Cerebellar cortex (tissue), 1 donor: Measurements from ENCODE around the gene MACF1.
A peak's percentile ranks its signal among the peaks of the same experiment; 100 is the strongest.
"Not testable (repeated sequence)": the region's sequence is repeated elsewhere in the genome, so short reads cannot be mapped to it uniquely, and the experiment has no call there.

Experiments
- DNase-seq: peaks from one replicate; pipeline ENCODE4 v3.0.0-alpha.2; 2015; ENCODE audit warnings: low spot score

Gene MACF1

GRCh38 chr1:39492118-39493042 is 287.9 kb downstream of the MACF1 start:
- DNase-seq = not testable (repeated sequence)

GRCh38 chr1:39493043-39493810 is 288.7 kb downstream of the MACF1 start:
- not testable (repeated sequence) for DNase-seq

- no peak for DNase-seq
Observed at GRCh38 chr1:39494671-39495410, 290.3 kb downstream of the MACF1 start.

GRCh38 chr1:39496520-39496919 is 292.0 kb downstream of the MACF1 start:
- DNase-seq = not testable (repeated sequence)

GRCh38 chr1:39497585-39497984 is 293.1 kb downstream of the MACF1 start:
- no peak for DNase-seq

- not testable (repeated sequence) for DNase-seq
Observed at GRCh38 chr1:39498096-39498710, 293.7 kb downstream of the MACF1 start.

- DNase-seq = not testable (repeated sequence)
Observed at GRCh38 chr1:39498821-39499220, 294.3 kb downstream of the MACF1 start.

- no peak for DNase-seq
Observed at GRCh38 chr1:39499668-39500067, 295.2 kb downstream of the MACF1 start.

GRCh38 chr1:39500862-39501389 is 296.4 kb downstream of the MACF1 start:
- no peak for DNase-seq

- DNase-seq = no peak
Observed at GRCh38 chr1:39501666-39502065, 297.2 kb downstream of the MACF1 start.

- not testable (repeated sequence) for DNase-seq
Observed at GRCh38 chr1:39504436-39504835, 299.9 kb downstream of the MACF1 start.

- no peak for DNase-seq
Observed at GRCh38 chr1:39505289-39505688, 300.8 kb downstream of the MACF1 start.

- peak; percentile 43 for DNase-seq
Observed at GRCh38 chr1:39507230-39507928, 302.9 kb downstream of the MACF1 start.

- DNase-seq = no peak
Observed at GRCh38 chr1:39508266-39508665, 303.8 kb downstream of the MACF1 start.

GRCh38 chr1:39508857-39509305 is 304.4 kb downstream of the MACF1 start:
- no peak for DNase-seq

GRCh38 chr1:39509360-39510009 is 305.0 kb downstream of the MACF1 start:
- DNase-seq = no peak

GRCh38 chr1:39510570-39511186 is 306.2 kb downstream of the MACF1 start:
- not testable (repeated sequence) for DNase-seq

- DNase-seq = not testable (repeated sequence)
Observed at GRCh38 chr1:39511477-39511876, 307.0 kb downstream of the MACF1 start.

- DNase-seq = not testable (repeated sequence)
Observed at GRCh38 chr1:39512234-39512847, 307.8 kb downstream of the MACF1 start.
